T-helper 2 cell treated with Interferon-gamma antibody and Interleukin-4, amounts not matched to agents 5 μg/mL and 100 μg/mL, for 36 hours (primary cell): ENCODE data around the gene FRMD4B.
A peak's percentile ranks its signal among the peaks of the same experiment; 100 is the strongest.

Experiments
- DNase-seq: peaks from one replicate; pipeline ENCODE4 v3.0.0; 2021; ENCODE audit warnings: low spot score
- H3K27ac Mint-ChIP-seq: one replicate; pipeline ENCODE4 v1.8.0; 2021; ENCODE audit warnings: mild to moderate bottlenecking, mixed read lengths
- H3K27me3 Mint-ChIP-seq: one replicate; pipeline ENCODE4 v1.8.0; 2021; ENCODE audit warnings: low read depth, mixed read lengths
- H3K36me3 Mint-ChIP-seq: one replicate; pipeline ENCODE4 v1.8.0; 2021; ENCODE audit warnings: low read depth, mixed read lengths
- H3K4me1 Mint-ChIP-seq: one replicate; pipeline ENCODE4 v1.8.0; 2021; ENCODE audit warnings: low read depth, mixed read lengths
- H3K4me3 Mint-ChIP-seq: one replicate; pipeline ENCODE4 v1.8.0; 2022; ENCODE audit warnings: mild to moderate bottlenecking, moderate library complexity, mixed read lengths
- H3K9me3 Mint-ChIP-seq: one replicate; pipeline ENCODE4 v1.8.0; 2021; ENCODE audit warnings: mixed read lengths

The FRMD4B gene

GRCh38 chr3:69385723-69386555 lies at the start of gene FRMD4B:
Gene FRMD4B, minus strand, starts transcription at chr3:69386088. Its CDS starts 99 bp downstream, at chr3:69385989.
- H3K4me3 Mint-ChIP-seq = peak within 1 kb of the TSS; percentile 75

GRCh38 chr3:69433969-69434325 lies 48.1 kb upstream of the FRMD4B start:
- Mint-ChIP-seq H3K27ac (no peak overlapping the region), H3K27me3 (no peaks in the 10 kb centered on the region), H3K9me3 (no peaks in the 10 kb centered on the region), H3K4me1 (peaks cover 10% of the 10 kb centered on the region), H3K4me3 (no peak overlapping the region), H3K36me3 (no peaks in the 10 kb centered on the region)
- peak; percentile 29 for DNase-seq

More at GRCh38 chr3:69385723-69386555, at the start of gene FRMD4B:
- Mint-ChIP-seq H3K4me1 (peaks cover 9% of the 10 kb centered on the region), H3K27ac (no peak within 1 kb of the TSS), H3K36me3 (no peaks in the 10 kb centered on the region), H3K27me3 (peaks cover 75% of the 10 kb centered on the region), H3K9me3 (no peaks in the 10 kb centered on the region)
- peak; percentile 35 for DNase-seq

- no peaks in the 10 kb centered on the region for H3K27me3 Mint-ChIP-seq
- H3K4me3 Mint-ChIP-seq = no peak overlapping the region
- H3K27ac Mint-ChIP-seq = no peak overlapping the region
- H3K9me3 Mint-ChIP-seq = no peaks in the 10 kb centered on the region
- H3K4me1 Mint-ChIP-seq = peaks cover 9% of the 10 kb centered on the region
- no peaks in the 10 kb centered on the region for H3K36me3 Mint-ChIP-seq
- no peak for DNase-seq
These were observed 47.5 kb upstream of the FRMD4B start for GRCh38 chr3:69433121-69433968.

- no peaks in the 10 kb centered on the region for H3K36me3 Mint-ChIP-seq
- no peaks in the 10 kb centered on the region for H3K27me3 Mint-ChIP-seq
- no peaks in the 10 kb centered on the region for H3K9me3 Mint-ChIP-seq
- H3K27ac Mint-ChIP-seq = no peak overlapping the region
- H3K4me3 Mint-ChIP-seq = no peak overlapping the region
- DNase-seq = no peak
- peaks cover 3% of the 10 kb centered on the region for H3K4me1 Mint-ChIP-seq
These were observed 42.9 kb upstream of the FRMD4B start for GRCh38 chr3:69428657-69429255.

DNA sequence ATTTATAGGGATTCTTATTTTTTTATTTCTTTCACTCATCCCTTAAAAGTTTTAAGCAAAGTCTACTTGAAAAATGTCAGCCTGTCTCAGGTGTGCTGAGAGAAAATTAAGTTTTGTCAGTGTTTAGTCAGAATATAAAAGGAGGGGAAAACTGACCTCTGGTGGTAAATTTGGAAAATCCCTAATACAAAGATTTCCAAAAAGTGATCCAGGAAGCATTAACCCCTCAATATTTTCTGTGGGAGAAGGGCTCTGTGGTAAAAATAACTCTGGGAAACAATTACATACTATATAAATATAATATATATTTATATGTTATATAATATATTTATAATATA lies 41.0 kb upstream of the FRMD4B start:
- Mint-ChIP-seq H3K4me3 (no peak overlapping the region), H3K36me3 (no peaks in the 10 kb centered on the region), H3K27me3 (no peaks in the 10 kb centered on the region), H3K27ac (no peak overlapping the region), H3K9me3 (no peaks in the 10 kb centered on the region), H3K4me1 (peaks cover 2% of the 10 kb centered on the region)
- DNase-seq = no peak

- no peak overlapping the region for H3K27ac Mint-ChIP-seq
- peaks cover 2% of the 10 kb centered on the region for H3K4me1 Mint-ChIP-seq
These were observed 40.5 kb upstream of the FRMD4B start for GRCh38 chr3:69426291-69426966.

DNA sequence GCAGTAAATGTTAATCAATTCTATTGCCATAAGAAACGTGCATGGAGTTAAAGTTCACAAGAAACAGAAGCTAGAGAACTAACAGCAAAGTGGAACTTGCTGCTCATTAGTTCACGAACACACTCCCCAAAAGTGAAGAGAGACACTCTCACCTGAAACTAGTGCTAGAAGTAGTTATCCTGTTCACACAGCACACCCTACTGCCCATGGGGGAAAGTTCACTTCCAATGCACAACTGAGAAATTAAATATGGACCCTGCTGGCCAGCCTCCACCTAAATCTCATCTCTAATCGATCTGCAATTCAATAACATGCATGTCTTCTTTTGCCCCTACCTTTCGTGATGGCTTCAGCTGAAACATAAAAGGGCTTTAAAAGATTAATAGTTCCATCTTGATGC lies 39.4 kb upstream of the FRMD4B start:
- no peak for DNase-seq

More at GRCh38 chr3:69426291-69426966, 40.5 kb upstream of the FRMD4B start:
- Mint-ChIP-seq H3K4me3 (no peak overlapping the region), H3K36me3 (no peaks in the 10 kb centered on the region), H3K9me3 (no peaks in the 10 kb centered on the region), H3K27me3 (no peaks in the 10 kb centered on the region)
- DNase-seq = no peak

GRCh38 chr3:69423463-69424155 lies 37.7 kb upstream of the FRMD4B start:
- H3K27me3 Mint-ChIP-seq = peaks cover 5% of the 10 kb centered on the region
- no peak overlapping the region for H3K27ac Mint-ChIP-seq
- H3K9me3 Mint-ChIP-seq = no peaks in the 10 kb centered on the region
- H3K4me1 Mint-ChIP-seq = no peaks in the 10 kb centered on the region
- no peak for DNase-seq
- no peaks in the 10 kb centered on the region for H3K36me3 Mint-ChIP-seq
- H3K4me3 Mint-ChIP-seq = no peak overlapping the region

More for the DNA sequence above, 39.4 kb upstream of the FRMD4B start:
- Mint-ChIP-seq H3K4me1 (peaks cover 2% of the 10 kb centered on the region), H3K36me3 (no peaks in the 10 kb centered on the region), H3K9me3 (no peaks in the 10 kb centered on the region), H3K4me3 (no peak overlapping the region), H3K27ac (no peak overlapping the region), H3K27me3 (no peaks in the 10 kb centered on the region)

DNA sequence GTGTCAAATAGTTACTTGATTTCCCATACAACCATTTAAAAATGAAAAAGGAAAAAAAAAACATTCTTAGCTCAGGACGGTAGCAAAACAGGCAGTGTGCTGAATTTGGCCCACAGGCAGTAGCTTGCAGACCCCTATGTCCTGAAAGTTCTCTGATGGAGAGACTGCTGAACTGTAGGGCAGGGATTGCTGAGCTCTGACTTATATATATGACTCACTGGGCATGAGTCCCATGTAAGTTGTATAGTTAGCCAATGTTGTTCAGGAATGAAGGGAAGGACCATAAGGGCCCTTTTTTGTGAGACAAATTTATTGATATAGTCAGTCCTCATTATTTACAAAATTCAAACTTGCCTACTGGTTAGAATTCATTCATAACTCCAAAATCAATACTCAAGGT lies 36.9 kb upstream of the FRMD4B start:
- Mint-ChIP-seq H3K4me3 (no peak overlapping the region), H3K27ac (no peak overlapping the region), H3K9me3 (no peaks in the 10 kb centered on the region), H3K4me1 (peaks cover 1% of the 10 kb centered on the region), H3K27me3 (peaks cover 5% of the 10 kb centered on the region), H3K36me3 (no peaks in the 10 kb centered on the region)
- DNase-seq = no peak

- H3K36me3 Mint-ChIP-seq = no peaks in the 10 kb centered on the region
- H3K27ac Mint-ChIP-seq = no peak overlapping the region
- H3K9me3 Mint-ChIP-seq = no peaks in the 10 kb centered on the region
- H3K4me1 Mint-ChIP-seq = peaks cover 5% of the 10 kb centered on the region
- peaks cover 8% of the 10 kb centered on the region for H3K27me3 Mint-ChIP-seq
- H3K4me3 Mint-ChIP-seq = no peak overlapping the region
- DNase-seq = no peak
These were observed 35.1 kb upstream of the FRMD4B start for GRCh38 chr3:69420781-69421520.

DNA sequence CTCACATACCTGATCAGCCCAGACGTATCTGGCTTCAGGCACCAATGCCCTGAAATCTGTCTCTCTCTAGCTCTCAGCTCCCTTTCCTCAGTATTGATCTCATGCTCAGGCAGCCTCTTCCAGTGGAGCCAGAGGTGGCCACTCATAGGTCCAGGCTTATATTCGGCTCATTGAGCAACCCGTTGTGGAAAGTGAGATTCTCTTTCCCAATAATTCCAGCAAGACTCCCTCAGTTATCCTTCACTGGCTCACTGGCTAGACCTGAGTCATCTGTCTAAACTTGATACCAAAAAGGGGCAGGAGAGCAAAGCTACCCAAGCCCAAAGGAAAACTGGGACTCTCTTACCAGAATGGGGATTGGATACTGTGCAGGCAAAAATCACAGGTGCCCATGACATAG lies 33.4 kb upstream of the FRMD4B start:
- H3K4me1 Mint-ChIP-seq = peaks cover 5% of the 10 kb centered on the region
- no peak for DNase-seq

GRCh38 chr3:69417541-69418078 lies 31.7 kb upstream of the FRMD4B start:
- H3K4me1 Mint-ChIP-seq = peaks cover 6% of the 10 kb centered on the region
- no peaks in the 10 kb centered on the region for H3K36me3 Mint-ChIP-seq
- no peak overlapping the region for H3K27ac Mint-ChIP-seq
- H3K9me3 Mint-ChIP-seq = no peaks in the 10 kb centered on the region
- DNase-seq = no peak
- peaks cover 8% of the 10 kb centered on the region for H3K27me3 Mint-ChIP-seq
- no peak overlapping the region for H3K4me3 Mint-ChIP-seq

More for the DNA sequence above, 33.4 kb upstream of the FRMD4B start:
- Mint-ChIP-seq H3K27me3 (peaks cover 8% of the 10 kb centered on the region), H3K9me3 (no peaks in the 10 kb centered on the region), H3K27ac (no peak overlapping the region), H3K36me3 (no peaks in the 10 kb centered on the region), H3K4me3 (no peak overlapping the region)
